Glutamatergic neuron (in vitro differentiated cells): ENCODE data around the gene ZNF384. TPM values are rescaled to one million over a fixed set of nuclear protein-coding genes. Genes with fewer than 3 reads are reported as not detected.

Experiments
- DNase-seq: peaks from one replicate; pipeline ENCODE4 v3.0.0; 2022
- H3K27ac Mint-ChIP-seq: one replicate; pipeline ENCODE4 v1.8.0; 2020; ENCODE audit warnings: mild to moderate bottlenecking, mixed read lengths, inconsistent platforms; ENCODE audit not compliant: unreplicated experiment
- H3K27me3 Mint-ChIP-seq: one replicate; pipeline ENCODE4 v1.8.0; 2020; ENCODE audit warnings: mild to moderate bottlenecking, moderate library complexity, mixed read lengths, inconsistent platforms; ENCODE audit not compliant: unreplicated experiment
- H3K36me3 Mint-ChIP-seq: one replicate; pipeline ENCODE4 v1.8.0; 2020; ENCODE audit warnings: mild to moderate bottlenecking, mixed read lengths, inconsistent platforms; ENCODE audit not compliant: unreplicated experiment
- H3K4me1 Mint-ChIP-seq: one replicate; pipeline ENCODE4 v1.8.0; 2020; ENCODE audit warnings: mild to moderate bottlenecking, low read depth, mixed read lengths, inconsistent platforms; ENCODE audit not compliant: unreplicated experiment
- H3K4me3 Mint-ChIP-seq: one replicate; pipeline ENCODE4 v1.8.0; 2020; ENCODE audit warnings: mild to moderate bottlenecking, mixed read lengths, inconsistent platforms; ENCODE audit not compliant: unreplicated experiment
- H3K9me3 Mint-ChIP-seq: one replicate; pipeline ENCODE4 v1.8.0; 2020; ENCODE audit warnings: mild to moderate bottlenecking, moderate library complexity, mixed read lengths, inconsistent platforms; ENCODE audit not compliant: unreplicated experiment
- total RNA-seq: library from RNA; stranded (reverse); fragmentation: NEBNext Ultra II Directional; extraction: Animal tissue kit (Norgen Biotek cat#: 25700); gene quantifications from one replicate; pipeline ENCODE4 v1.2.1, GENCODE V29; 2021; ENCODE audit not compliant: unreplicated experiment
- TF ChIP-seq, protein P1 (sequence below): fragments of 200-600 bp; sonication (generic); IDR thresholded peaks from one replicate; pipeline ENCODE4 v1.5.0; 2021; ENCODE audit not compliant: partially characterized antibody, unreplicated experiment

ZNF384 gene
- total RNA-seq, 1 donor from 2014 or later = 83.2 TPM

DNA sequence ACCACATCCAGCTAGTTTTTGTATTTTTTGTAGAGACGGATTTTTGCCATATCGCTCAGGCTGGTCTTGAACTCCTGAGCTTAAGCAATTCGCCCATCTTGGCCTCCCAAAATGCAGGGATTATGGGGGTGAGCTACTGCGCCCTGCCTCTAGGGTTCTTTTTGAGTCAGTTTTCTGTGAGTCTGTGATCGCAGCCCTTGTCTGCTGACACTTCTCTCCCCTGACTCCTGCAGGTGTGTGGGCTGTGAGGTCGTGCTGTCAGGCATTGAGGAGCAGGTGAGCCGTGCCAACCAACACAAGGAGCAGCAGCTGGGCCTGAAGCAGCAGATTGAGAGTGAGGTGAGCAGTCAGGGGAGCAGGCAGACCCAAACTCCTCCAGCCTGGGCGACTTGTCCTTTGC lies 41.0 kb upstream of the ZNF384 start:
- no peak for DNase-seq
- no peaks in the 10 kb centered on the region for H3K36me3 Mint-ChIP-seq
- no peaks in the 10 kb centered on the region for H3K27me3 Mint-ChIP-seq
- TF ChIP-seq, protein P1, sequence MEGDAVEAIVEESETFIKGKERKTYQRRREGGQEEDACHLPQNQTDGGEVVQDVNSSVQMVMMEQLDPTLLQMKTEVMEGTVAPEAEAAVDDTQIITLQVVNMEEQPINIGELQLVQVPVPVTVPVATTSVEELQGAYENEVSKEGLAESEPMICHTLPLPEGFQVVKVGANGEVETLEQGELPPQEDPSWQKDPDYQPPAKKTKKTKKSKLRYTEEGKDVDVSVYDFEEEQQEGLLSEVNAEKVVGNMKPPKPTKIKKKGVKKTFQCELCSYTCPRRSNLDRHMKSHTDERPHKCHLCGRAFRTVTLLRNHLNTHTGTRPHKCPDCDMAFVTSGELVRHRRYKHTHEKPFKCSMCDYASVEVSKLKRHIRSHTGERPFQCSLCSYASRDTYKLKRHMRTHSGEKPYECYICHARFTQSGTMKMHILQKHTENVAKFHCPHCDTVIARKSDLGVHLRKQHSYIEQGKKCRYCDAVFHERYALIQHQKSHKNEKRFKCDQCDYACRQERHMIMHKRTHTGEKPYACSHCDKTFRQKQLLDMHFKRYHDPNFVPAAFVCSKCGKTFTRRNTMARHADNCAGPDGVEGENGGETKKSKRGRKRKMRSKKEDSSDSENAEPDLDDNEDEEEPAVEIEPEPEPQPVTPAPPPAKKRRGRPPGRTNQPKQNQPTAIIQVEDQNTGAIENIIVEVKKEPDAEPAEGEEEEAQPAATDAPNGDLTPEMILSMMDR = no peak
- H3K27ac Mint-ChIP-seq = peak overlapping the region; percentile 56
- H3K9me3 Mint-ChIP-seq = peaks cover 5% of the 10 kb centered on the region
- H3K4me3 Mint-ChIP-seq = peak overlapping the region; percentile 42
- H3K4me1 Mint-ChIP-seq = peaks cover 7% of the 10 kb centered on the region

- no peak for DNase-seq
- no peaks in the 10 kb centered on the region for H3K27me3 Mint-ChIP-seq
- peaks cover 6% of the 10 kb centered on the region for H3K9me3 Mint-ChIP-seq
- no peak overlapping the region for H3K4me3 Mint-ChIP-seq
- no peak overlapping the region for H3K27ac Mint-ChIP-seq
- peaks cover 7% of the 10 kb centered on the region for H3K4me1 Mint-ChIP-seq
- no peaks in the 10 kb centered on the region for H3K36me3 Mint-ChIP-seq
- TF ChIP-seq, protein P1 = no peak
These were observed 40.0 kb upstream of the ZNF384 start for GRCh38 chr12:6729186-6729585.

GRCh38 chr12:6725350-6725749 lies 36.2 kb upstream of the ZNF384 start:
- Mint-ChIP-seq H3K36me3 (no peaks in the 10 kb centered on the region), H3K27ac (no peak overlapping the region), H3K4me1 (peaks cover 6% of the 10 kb centered on the region), H3K27me3 (peaks cover 5% of the 10 kb centered on the region), H3K4me3 (peak overlapping the region; percentile 76), H3K9me3 (peaks cover 10% of the 10 kb centered on the region)
- no peak for DNase-seq
- TF ChIP-seq, protein P1 = no peak

- Mint-ChIP-seq H3K4me3 (peak overlapping the region; percentile 96), H3K27ac (peak overlapping the region; percentile 94), H3K36me3 (no peaks in the 10 kb centered on the region), H3K9me3 (peaks cover 10% of the 10 kb centered on the region), H3K4me1 (peaks cover 3% of the 10 kb centered on the region), H3K27me3 (peaks cover 5% of the 10 kb centered on the region)
- TF ChIP-seq, protein P1 = no peak
- peak; percentile 32 for DNase-seq
These were observed 35.2 kb upstream of the ZNF384 start for GRCh38 chr12:6724409-6724797.

- Mint-ChIP-seq H3K9me3 (peaks cover 10% of the 10 kb centered on the region), H3K27ac (peak within 1 kb of the TSS; percentile 94), H3K4me1 (peaks cover 3% of the 10 kb centered on the region), H3K36me3 (no peaks in the 10 kb centered on the region), H3K4me3 (peak within 1 kb of the TSS; percentile 96), H3K27me3 (peaks cover 5% of the 10 kb centered on the region)
- DNase-seq = peak; percentile 95
- TF ChIP-seq, protein P1 = no peak
These were observed 34.6 kb upstream of the ZNF384 start, which contains the start of gene COPS7A for GRCh38 chr12:6723607-6724408. TSS of gene COPS7A (plus strand) at chr12:6724046. CDS start at chr12:6724657, 611 bp downstream.
